Measurements from ENCODE around the gene FOLR2. TPM values are rescaled to one million over a fixed set of nuclear protein-coding genes. Genes with fewer than 3 reads are reported as not detected.

Gene FOLR2
- total RNA-seq, 1 experiment from 2014 or later = not detected

- Histone ChIP-seq H3K27ac (ENCODE audit: low read depth, low read length) (no peak overlapping the region), H3K36me3 (ENCODE audit: control insufficient read depth in 1 of 2, insufficient read depth in 2 of 2, low read length in 2 of 2) (peaks cover 9 to 29% of the 10 kb centered on the region in 2 experiments; a peak in 3 of 4 replicates), H3K27me3 (ENCODE audit: insufficient read depth, low read length) (no peaks in the 10 kb centered on the region), H3K4me3 (replicated peaks in 1 of 2; ENCODE audit: low read depth in 1 of 2, low read length in 2 of 2) (no peak overlapping the region), H3K9me3 (ENCODE audit: control insufficient read depth in 1 of 2, insufficient read depth in 1 of 2, low read depth in 1 of 2, low read length in 2 of 2) (no peaks in the 10 kb centered on the region), H3K9me2 (ENCODE audit: insufficient read depth) (no peaks in the 10 kb centered on the region), H3K79me2 (ENCODE audit: insufficient read depth, low read length) (no peaks in the 10 kb centered on the region), H2AFZ (ENCODE audit: low read depth, low read length, poor library complexity, severe bottlenecking) (no peak overlapping the region), H3K4me1 (ENCODE audit: control insufficient read depth in 1 of 2, insufficient read depth in 2 of 2, low read length in 2 of 2) (peaks cover 0 to 1% of the 10 kb centered on the region in 2 experiments; a peak in 1 of 4 replicates), H4K20me1 (ENCODE audit: insufficient read depth) (no peaks in the 10 kb centered on the region), H3K4me2 (ENCODE audit: low read length) (no peak overlapping the region), H3K9ac (ENCODE audit: low read length) (no peak overlapping the region)
- ATAC-seq (no peak), DNase-seq (ENCODE audit: low read depth, low spot score) (no peak)
- no TSS peak for BruUV-seq (replicated peaks)
- intact Hi-C loops (cut with micrococcal nuclease) = no loop called here
- ChIA-PET CTCF (no interaction called here), POLR2A (no interaction called here), RAD21 (ENCODE audit: low non-redundant PET in 1 of 2, low total read pairs in 2 of 2, uncharacterized antibody in 2 of 2, unreplicated experiment in 2 of 2) (no interaction called here)
- no peak for TF ChIP-seq ELF1 (IDR thresholded peaks at IDR 0.05; ENCODE audit: borderline replicate concordance, low read depth)
- no peak for TF ChIP-seq ZBTB33 (IDR thresholded peaks at IDR 0.05; ENCODE audit: extremely low read depth, insufficient replicate concordance, low read length)
- TF ChIP-seq RAD21 (IDR thresholded peaks at IDR 0.05; ENCODE audit: low read depth) = no peak
- no peak for TF ChIP-seq CBX3 (IDR thresholded peaks at IDR 0.05; ENCODE audit: low read depth)
- no peak for TF ChIP-seq SRF (IDR thresholded peaks at IDR 0.05; ENCODE audit: low read depth)
- no peak for TF ChIP-seq ZNF274 (IDR thresholded peaks at IDR 0.05; ENCODE audit: low read depth, low read length)
- no peak for TF ChIP-seq SP1 (IDR thresholded peaks at IDR 0.05; ENCODE audit: low read depth)
- TF ChIP-seq EZH2phosphoT487 (IDR thresholded peaks at IDR 0.05; ENCODE audit: borderline replicate concordance) = no peak
- TF ChIP-seq EZH2 (IDR thresholded peaks at IDR 0.05) = no peak
- no peak for TF ChIP-seq REST (IDR thresholded peaks at IDR 0.05; ENCODE audit: low read depth)
- TF ChIP-seq EGR1 (IDR thresholded peaks at IDR 0.05; ENCODE audit: low read depth) = no peak
- TF ChIP-seq, protein P1, sequence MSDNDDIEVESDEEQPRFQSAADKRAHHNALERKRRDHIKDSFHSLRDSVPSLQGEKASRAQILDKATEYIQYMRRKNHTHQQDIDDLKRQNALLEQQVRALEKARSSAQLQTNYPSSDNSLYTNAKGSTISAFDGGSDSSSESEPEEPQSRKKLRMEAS (IDR thresholded peaks at IDR 0.05) = no peak
- no peak for TF ChIP-seq POLR2A (IDR thresholded peaks at IDR 0.05; ENCODE audit: borderline replicate concordance, extremely low read depth, insufficient read depth, insufficient read length)
- no peak for TF ChIP-seq ATF3 (IDR thresholded peaks at IDR 0.05)
- no peak for TF ChIP-seq YY1 (IDR thresholded peaks at IDR 0.05; ENCODE audit: extremely low read depth, insufficient replicate concordance, low read depth, low read length)
Measured at GRCh38 chr11:72232260-72233055, 15.9 kb downstream of the FOLR2 start.
